Neuronal stem cell (in vitro differentiated cells): ENCODE data around the gene PIGK.

ENCODE experiments used
- DNase-seq: peaks from one replicate; pipeline ENCODE4 v3.0.0-alpha.2; 2013; ENCODE audit warnings: low spot score
- H2AFZ ChIP-seq: one replicate; pipeline ENCODE4 v1.6.1; 2013; ENCODE audit warnings: mild to moderate bottlenecking, low read length, inconsistent platforms
- H2AK5ac ChIP-seq: 2 replicates; pipeline ENCODE4 v1.6.1; 2013; ENCODE audit warnings: low read depth, mild to moderate bottlenecking, inconsistent platforms, low read length, moderate library complexity, mixed read lengths
- H2BK120ac ChIP-seq: 2 replicates; pipeline ENCODE4 v1.6.1; 2013; ENCODE audit warnings: low read depth, mild to moderate bottlenecking, inconsistent platforms, low read length, moderate library complexity, mixed read lengths
- H2BK12ac ChIP-seq: one replicate; pipeline ENCODE4 v1.6.1; 2013; ENCODE audit warnings: low read length, inconsistent platforms
- H2BK15ac ChIP-seq: 2 replicates; pipeline ENCODE4 v1.6.1; 2013; ENCODE audit warnings: mild to moderate bottlenecking, low read length, inconsistent platforms, mixed read lengths
- H2BK5ac ChIP-seq: one replicate; pipeline ENCODE4 v1.6.1; 2013; ENCODE audit warnings: inconsistent platforms, mild to moderate bottlenecking, low read length, moderate library complexity
- H3K14ac ChIP-seq: one replicate; pipeline ENCODE4 v1.6.1; 2013; ENCODE audit warnings: low read length, inconsistent platforms
- H3K18ac ChIP-seq: 2 replicates; pipeline ENCODE4 v1.6.1; 2013; ENCODE audit warnings: low read length, inconsistent platforms
- H3K23ac ChIP-seq: 2 replicates; pipeline ENCODE4 v1.6.1; 2013; ENCODE audit warnings: low read depth, mild to moderate bottlenecking, mixed read lengths, low read length, inconsistent platforms; ENCODE audit not compliant: poor library complexity
- H3K27ac ChIP-seq: replicated peaks from 3 replicates; pipeline ENCODE4 v1.5.1; 2013; ENCODE audit warnings: low read length, inconsistent platforms
- H3K27me3 ChIP-seq, 3 experiments: 2 replicates each; pipeline ENCODE4 v1.6.1; 2013; ENCODE audit warnings: low read length in 3 of 3, mild to moderate bottlenecking in 2 of 3, inconsistent platforms in 1 of 3, low read depth in 1 of 3, mixed read lengths in 1 of 3, moderate library complexity in 1 of 3; ENCODE audit not compliant: control insufficient read depth in 3 of 3, insufficient read depth in 3 of 3
- H3K36me3 ChIP-seq, 2 donors: replicated peaks in 1 of 2; 2 replicates each; pipeline ENCODE4 v1.6.1; 2013; ENCODE audit warnings: low read length in 2 of 2; ENCODE audit not compliant: control insufficient read depth in 2 of 2, insufficient read depth in 2 of 2
- H3K4ac ChIP-seq: 2 replicates; pipeline ENCODE4 v1.6.1; 2013; ENCODE audit warnings: inconsistent platforms, mild to moderate bottlenecking, low read length, moderate library complexity
- H3K4me1 ChIP-seq, 2 donors: 1 replicate in 1 of 2; 2 replicates in 1 of 2; pipeline ENCODE4 v1.6.1; 2013; ENCODE audit warnings: low read length in 2 of 2, low read depth in 1 of 2; ENCODE audit not compliant: control insufficient read depth in 2 of 2, insufficient read depth in 1 of 2
- H3K4me2 ChIP-seq: one replicate; pipeline ENCODE4 v1.6.1; 2013; ENCODE audit warnings: mild to moderate bottlenecking, low read length, inconsistent platforms; ENCODE audit not compliant: insufficient read depth, poor library complexity, severe bottlenecking
- H3K4me3 ChIP-seq, 2 donors: 2 replicates each; pipeline ENCODE4 v1.5.1; 2013; ENCODE audit warnings: low read length in 2 of 2, mild to moderate bottlenecking in 2 of 2, inconsistent platforms in 1 of 2, moderate library complexity in 1 of 2
- H3K79me1 ChIP-seq: one replicate; pipeline ENCODE4 v1.6.1; 2013; ENCODE audit warnings: low read depth, mild to moderate bottlenecking, inconsistent platforms, low read length, moderate library complexity
- H3K9ac ChIP-seq: one replicate; pipeline ENCODE4 v1.6.1; 2013; ENCODE audit warnings: mild to moderate bottlenecking, low read depth, low read length, inconsistent platforms; ENCODE audit not compliant: poor library complexity
- H3K9me3 ChIP-seq, 2 donors: replicated peaks in 1 of 2; 2 replicates each; pipeline versions ENCODE3 to v1.6.1; 2013; ENCODE audit warnings: low read length in 2 of 2, mild to moderate bottlenecking in 2 of 2, inconsistent platforms in 1 of 2, low read depth in 1 of 2, mixed read lengths in 1 of 2, moderate library complexity in 1 of 2; ENCODE audit not compliant: control insufficient read depth in 2 of 2, insufficient read depth in 1 of 2
- H4K8ac ChIP-seq: one replicate; pipeline ENCODE4 v1.6.1; 2013; ENCODE audit warnings: low read depth, mild to moderate bottlenecking, inconsistent platforms, low read length, moderate library complexity
- H4K91ac ChIP-seq: one replicate; pipeline ENCODE4 v1.6.1; 2013; ENCODE audit warnings: low read length, low read depth, mild to moderate bottlenecking, inconsistent platforms; ENCODE audit not compliant: poor library complexity
- WGBS, 2 donors: extraction: QIAGEN DNeasy Blood & Tissue Kit; methylation state at CpG; one replicate each; pipeline ENCODE4 v1.1.7; 2013; ENCODE audit warnings: missing lambda C conversion rate in 2 of 2, mixed read lengths in 1 of 2; ENCODE audit not compliant: insufficient read length in 2 of 2, insufficient replicate concordance in 1 of 2; ENCODE audit errors: extremely low coverage in 2 of 2; 5-methylcytosine and 5-hydroxymethylcytosine counted together

The PIGK gene

DNA sequence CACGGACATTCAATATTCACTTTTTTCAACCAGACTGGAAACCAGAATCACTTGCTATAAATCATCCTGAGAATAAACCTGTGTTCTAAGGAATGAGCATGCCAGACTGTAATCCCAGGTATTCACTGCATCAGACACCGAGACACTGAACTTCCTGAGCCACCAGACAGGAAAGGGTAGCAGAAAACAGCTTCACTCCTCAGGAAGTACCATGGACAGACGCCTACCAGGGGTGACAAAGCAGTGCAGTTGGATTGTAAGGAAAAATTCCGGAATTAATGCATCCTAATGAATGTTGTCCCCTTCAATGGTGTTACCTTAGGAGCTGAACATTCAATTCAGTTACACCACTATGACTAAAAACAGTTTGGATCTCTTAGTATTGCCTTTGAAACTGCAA is 156.1 kb downstream of the PIGK start:
- no peak for DNase-seq
- H3K4me2 ChIP-seq = no peak overlapping the region
- H3K27ac ChIP-seq = no peak overlapping the region
- no peak overlapping the region for H2AFZ ChIP-seq
- H4K91ac ChIP-seq = no peak overlapping the region
- H2BK12ac ChIP-seq = no peak overlapping the region
- no peaks in the 10 kb centered on the region for H3K9me3 ChIP-seq
- no peak overlapping the region for H3K9ac ChIP-seq
- no peak overlapping the region for H3K23ac ChIP-seq
- H2BK120ac ChIP-seq = no peak overlapping the region
- H3K18ac ChIP-seq = no peak overlapping the region
- H3K27me3 ChIP-seq = no peaks in the 10 kb centered on the region
- H2AK5ac ChIP-seq = no peak overlapping the region
- peaks cover 0 to 3% of the 10 kb centered on the region in 2 donors for H3K36me3 ChIP-seq
- H2BK5ac ChIP-seq = no peak overlapping the region
- peaks cover 13 to 29% of the 10 kb centered on the region in 2 donors for H3K4me1 ChIP-seq
- no CpG with 5 or more reads among the region's 4 CpGs for WGBS, 2 donors
- H3K4me3 ChIP-seq = no peak overlapping the region
- no peaks in the 10 kb centered on the region for H3K79me1 ChIP-seq
- no peak overlapping the region for H3K4ac ChIP-seq
- H3K14ac ChIP-seq = no peak overlapping the region
- no peak overlapping the region for H4K8ac ChIP-seq
- no peak overlapping the region for H2BK15ac ChIP-seq

DNA sequence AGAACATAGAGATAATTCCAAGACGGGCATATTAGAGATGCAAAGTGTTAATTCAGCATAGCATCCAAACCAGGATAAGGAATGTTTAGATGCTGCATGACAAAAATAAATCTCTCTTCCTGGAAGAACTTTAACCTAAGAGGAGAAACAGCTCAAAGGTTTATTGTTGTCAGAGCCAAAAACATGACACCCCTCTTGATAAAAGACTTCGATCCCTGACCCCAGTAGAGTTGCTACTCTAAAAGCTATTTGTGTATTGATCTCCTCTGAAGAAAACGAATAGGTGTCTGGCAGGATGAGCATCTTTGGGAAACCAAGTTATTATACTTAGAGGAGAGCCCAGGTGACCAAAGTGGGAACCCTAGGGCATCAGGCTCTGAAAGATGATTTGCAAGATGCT is 158.1 kb downstream of the PIGK start:
- Histone ChIP-seq H2AK5ac (no peak overlapping the region), H3K79me1 (no peaks in the 10 kb centered on the region), H3K23ac (no peak overlapping the region), H3K9me3 (no peaks in the 10 kb centered on the region), H3K4me3 (no peak overlapping the region), H3K18ac (no peak overlapping the region), H3K4ac (no peak overlapping the region), H3K27me3 (no peaks in the 10 kb centered on the region), H3K9ac (no peak overlapping the region), H2BK12ac (no peak overlapping the region), H3K4me1 (peaks cover 16 to 29% of the 10 kb centered on the region in 2 donors), H3K36me3 (peaks cover 0 to 3% of the 10 kb centered on the region in 2 donors), H3K27ac (no peak overlapping the region), H2AFZ (no peak overlapping the region), H3K4me2 (no peak overlapping the region), H2BK15ac (no peak overlapping the region), H4K91ac (no peak overlapping the region), H2BK120ac (no peak overlapping the region), H3K14ac (no peak overlapping the region), H4K8ac (no peak overlapping the region), H2BK5ac (no peak overlapping the region)
- no CpG with 5 or more reads among the region's 3 CpGs for WGBS, 2 donors
- no peak for DNase-seq

DNA sequence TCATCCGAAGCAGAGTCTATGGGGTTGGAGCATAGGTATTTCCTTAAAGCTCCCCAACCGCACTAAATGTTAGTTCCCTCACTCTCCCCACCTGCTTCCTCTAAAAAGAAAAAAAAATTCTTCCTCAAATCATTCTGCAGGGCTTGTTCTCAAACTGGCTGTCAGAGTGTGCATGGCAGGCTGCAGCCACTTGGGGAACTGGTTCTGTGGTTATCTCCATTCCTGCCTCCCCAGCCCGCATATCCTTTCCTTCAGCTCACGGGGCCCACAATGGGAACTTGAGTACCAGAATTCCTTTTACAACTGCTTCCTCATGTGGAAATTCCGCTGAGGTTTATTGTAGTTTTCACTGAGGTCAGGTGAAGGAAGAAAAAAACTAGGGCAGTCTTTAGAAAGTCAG is 159.2 kb downstream of the PIGK start:
- H3K4me2 ChIP-seq = no peak overlapping the region
- no peaks in the 10 kb centered on the region for H3K79me1 ChIP-seq
- H3K4me1 ChIP-seq = peaks cover 16 to 25% of the 10 kb centered on the region in 2 donors
- no CpG with 5 or more reads among the region's 5 CpGs for WGBS, 2 donors
- peak; percentile 11 for DNase-seq
- no peaks in the 10 kb centered on the region for H3K27me3 ChIP-seq
- H3K4me3 ChIP-seq = no peak overlapping the region
- no peak overlapping the region for H3K14ac ChIP-seq
- no peak overlapping the region for H2AFZ ChIP-seq
- no peak overlapping the region for H2BK120ac ChIP-seq
- no peak overlapping the region for H2AK5ac ChIP-seq
- H2BK15ac ChIP-seq = no peak overlapping the region
- H3K23ac ChIP-seq = no peak overlapping the region
- H3K9ac ChIP-seq = no peak overlapping the region
- no peak overlapping the region for H3K27ac ChIP-seq
- H4K8ac ChIP-seq = no peak overlapping the region
- no peak overlapping the region for H4K91ac ChIP-seq
- peaks cover 0 to 3% of the 10 kb centered on the region in 2 donors for H3K36me3 ChIP-seq
- no peak overlapping the region for H3K18ac ChIP-seq
- H2BK5ac ChIP-seq = no peak overlapping the region
- peaks cover 0 to 1% of the 10 kb centered on the region in 2 donors for H3K9me3 ChIP-seq
- no peak overlapping the region for H2BK12ac ChIP-seq
- no peak overlapping the region for H3K4ac ChIP-seq

DNA sequence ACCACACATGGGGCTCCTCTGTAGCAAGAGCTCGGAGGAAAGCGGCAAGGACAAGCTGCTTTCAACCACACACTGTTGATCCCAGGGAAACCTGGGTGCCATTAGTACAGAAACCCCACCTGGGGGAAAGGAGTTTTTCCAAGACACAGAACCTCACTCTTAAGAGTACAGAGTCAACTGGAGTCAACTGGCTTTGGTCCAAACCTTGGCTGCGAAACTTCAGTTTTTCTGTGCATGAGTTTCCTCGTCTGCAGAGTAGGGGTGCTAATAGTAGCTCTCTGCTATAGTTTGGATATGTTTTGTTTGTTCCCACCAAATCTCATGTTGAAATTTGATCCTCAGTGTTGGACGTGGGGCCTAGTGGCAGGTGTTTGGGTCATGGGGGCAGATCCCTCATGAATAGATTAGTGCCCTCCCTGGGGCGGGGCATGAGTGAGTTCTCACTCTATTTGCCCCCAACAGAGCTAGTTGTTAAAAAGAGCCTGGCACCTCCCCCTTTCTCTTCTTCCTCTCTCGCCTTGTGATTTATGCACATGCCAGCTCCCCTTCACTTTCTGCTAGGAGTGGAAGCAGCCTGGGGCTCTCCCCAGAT is 161.1 kb downstream of the PIGK start:
- H3K9me3 ChIP-seq = peaks cover 0 to 7% of the 10 kb centered on the region in 2 donors
- H3K14ac ChIP-seq = no peak overlapping the region
- DNase-seq = no peak
- no peak overlapping the region for H4K8ac ChIP-seq
- H2BK120ac ChIP-seq = no peak overlapping the region
- no CpG with 5 or more reads among the region's 7 CpGs for WGBS, 2 donors
- H3K4me1 ChIP-seq = peaks cover 10 to 15% of the 10 kb centered on the region in 2 donors
- H3K18ac ChIP-seq = peak overlapping the region; percentile 62
- H3K4ac ChIP-seq = no peak overlapping the region
- H2BK12ac ChIP-seq = no peak overlapping the region
- H3K4me3 ChIP-seq = no peak overlapping the region
- H3K9ac ChIP-seq = no peak overlapping the region
- H2AFZ ChIP-seq = no peak overlapping the region
- H3K4me2 ChIP-seq = no peak overlapping the region
- H3K79me1 ChIP-seq = no peaks in the 10 kb centered on the region
- H3K36me3 ChIP-seq = peaks cover 6 to 11% of the 10 kb centered on the region in 2 donors
- no peak overlapping the region for H2AK5ac ChIP-seq
- no peaks in the 10 kb centered on the region for H3K27me3 ChIP-seq
- no peak overlapping the region for H2BK5ac ChIP-seq
- H3K27ac ChIP-seq = no peak overlapping the region
- no peak overlapping the region for H4K91ac ChIP-seq
- no peak overlapping the region for H3K23ac ChIP-seq
- no peak overlapping the region for H2BK15ac ChIP-seq
